ENCODE results near the gene PRR18. TPM values are rescaled to one million over a fixed set of nuclear protein-coding genes. Genes with fewer than 3 reads are reported as not detected.

Gene PRR18
- total RNA-seq, 2 donors from 2014 or later = 0.95 TPM; not detected in 1

- intact Hi-C loops (cut with DNase I) = loop anchor here in 1 of 2 donors (10.0 kb wide), 1 partner anchor 85 kb away; no protein-coding TSS in a partner anchor
- DNase-seq (ENCODE audit: low spot score) = no peak
These were observed 1.8 kb upstream of the PRR18 start for GRCh38 chr6:166309977-166310376.

- intact Hi-C loops (cut with DNase I) = loop anchor here in 1 of 2 donors (10.0 kb wide), 1 partner anchor 86 kb away; no protein-coding TSS in a partner anchor
- no peak for DNase-seq (ENCODE audit: low spot score)
These were observed 787 bp upstream of the PRR18 start for GRCh38 chr6:166308769-166309589.

GRCh38 chr6:166307082-166308032 lies 835 bp downstream of the PRR18 start:
- intact Hi-C loops (cut with DNase I) = loop anchor here in 1 of 2 donors (10.0 kb wide), 1 partner anchor 87 kb away; no protein-coding TSS in a partner anchor
- DNase-seq (ENCODE audit: low spot score) = no peak

- intact Hi-C loops (cut with DNase I) = loop anchor here in 1 of 2 donors (10.0 kb wide), 1 partner anchor 88 kb away; no protein-coding TSS in a partner anchor
- DNase-seq (ENCODE audit: low spot score) = no peak
These were observed 1.7 kb downstream of the PRR18 start for GRCh38 chr6:166306378-166307081.

DNA sequence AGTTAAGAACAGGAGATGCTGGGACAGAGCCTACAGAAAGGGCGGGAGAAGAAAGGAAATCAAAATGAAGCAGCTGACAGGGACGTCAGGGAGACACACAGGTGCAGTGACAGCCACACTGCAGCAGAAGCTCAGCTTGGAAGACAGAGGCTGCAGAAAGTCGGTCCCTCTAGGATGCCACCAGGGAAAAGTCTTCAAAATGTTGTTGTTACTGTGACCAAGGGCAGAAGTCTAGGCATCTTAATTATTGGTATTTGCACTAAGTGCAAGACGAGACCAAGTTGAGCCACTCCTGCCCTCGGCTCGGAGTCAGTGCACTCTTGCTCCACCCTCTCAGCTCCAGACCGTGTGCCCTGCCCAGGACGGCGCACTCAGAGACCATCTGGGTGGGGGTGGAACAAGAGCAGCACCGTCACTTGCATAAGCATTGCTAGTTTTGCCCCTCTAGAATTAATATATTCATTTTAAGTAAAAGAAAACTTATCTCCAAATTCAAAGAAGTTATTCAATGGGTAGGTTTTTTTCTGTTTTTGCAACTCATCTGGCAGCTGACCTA lies 2.6 kb downstream of the PRR18 start:
- DNase-seq (ENCODE audit: low spot score) = no peak
- intact Hi-C loops (cut with DNase I) = loop anchor here in 1 of 2 donors (10.0 kb wide), 1 partner anchor 89 kb away; no protein-coding TSS in a partner anchor

DNA sequence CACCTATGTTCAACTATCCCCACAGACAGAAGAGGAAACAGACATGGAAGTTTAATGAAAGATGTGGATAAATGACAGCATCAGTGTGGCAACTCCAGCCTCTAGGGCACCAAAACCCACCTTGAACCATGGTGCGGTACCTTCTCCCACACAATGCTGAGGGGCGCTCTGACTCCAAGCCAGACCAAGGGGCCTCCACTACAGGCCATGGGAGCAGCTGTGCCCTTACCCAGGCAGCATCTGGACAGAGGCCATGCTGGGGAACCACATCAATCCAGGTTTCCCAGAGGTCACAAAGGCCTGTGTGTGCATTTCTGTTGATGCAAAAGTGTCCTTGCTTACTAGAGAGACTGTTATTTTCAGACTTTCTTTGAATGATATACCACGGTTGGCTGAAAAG lies 4.1 kb downstream of the PRR18 start:
- DNase-seq (ENCODE audit: low spot score) = no peak
- intact Hi-C loops (cut with DNase I) = loop anchor here in 1 of 2 donors (10.0 kb wide), 1 partner anchor 91 kb away; no protein-coding TSS in a partner anchor

- intact Hi-C loops (cut with DNase I) = loop anchor here in 1 of 2 donors (10.0 kb wide), 1 partner anchor 93 kb away; no protein-coding TSS in a partner anchor
- DNase-seq (ENCODE audit: low spot score) = no peak
These were observed 6.3 kb downstream of the PRR18 start for GRCh38 chr6:166301611-166302529.

GRCh38 chr6:166300357-166300987 lies 7.7 kb downstream of the PRR18 start:
- intact Hi-C loops (cut with DNase I) = loop anchor here in 1 of 2 donors (10.0 kb wide), 1 partner anchor 94 kb away; no protein-coding TSS in a partner anchor
- no peak for DNase-seq (ENCODE audit: low spot score)

GRCh38 chr6:166297606-166298005 lies 10.6 kb downstream of the PRR18 start:
- intact Hi-C loops (cut with DNase I) = no loop called here
- no peak for DNase-seq (ENCODE audit: low spot score)

- no peak for DNase-seq (ENCODE audit: low spot score)
- intact Hi-C loops (cut with DNase I) = no loop called here
These were observed 11.9 kb downstream of the PRR18 start for GRCh38 chr6:166296035-166296883.

- intact Hi-C loops (cut with DNase I) = no loop called here
- no peak for DNase-seq (ENCODE audit: low spot score)
These were observed 14.2 kb downstream of the PRR18 start for GRCh38 chr6:166293731-166294584.

GRCh38 chr6:166289207-166290060 lies 18.8 kb downstream of the PRR18 start:
- no peak for DNase-seq (ENCODE audit: low spot score)

GRCh38 chr6:166286839-166287271 lies 21.3 kb downstream of the PRR18 start:
- intact Hi-C loops (cut with DNase I) = no loop called here
- DNase-seq (ENCODE audit: low spot score) = no peak

More at GRCh38 chr6:166289207-166290060, 18.8 kb downstream of the PRR18 start:
- intact Hi-C loops (cut with DNase I) = no loop called here

- no peak for DNase-seq (ENCODE audit: low spot score)
- intact Hi-C loops (cut with DNase I) = no loop called here
These were observed 23.0 kb downstream of the PRR18 start for GRCh38 chr6:166285233-166285632.

Data from posterior vena cava (tissue), 2 donors.